PFSK-1 (cell line): Measurements from ENCODE around the gene BCL2.

Experiments
- FOXP2 ChIP-seq: optimal IDR thresholded peaks from 2 replicates; pipeline ENCODE3; 2011; ENCODE audit warnings: borderline replicate concordance, control low read depth, inconsistent platforms; ENCODE audit not compliant: insufficient read depth; ENCODE audit errors: extremely low read length, extremely low read depth
- POLR2AphosphoS5 ChIP-seq: IDR thresholded peaks from 2 replicates; pipeline ENCODE4 v1.6.1; 2012; ENCODE audit warnings: low read depth, mild to moderate bottlenecking, control low read depth, low read length, moderate library complexity
- REST ChIP-seq, 2 experiments: IDR thresholded peaks; 2 replicates each; pipeline versions ENCODE4 v1.6.1 to v1.8.0; 2011 to 2012; ENCODE audit warnings: low read depth in 2 of 2, low read length in 2 of 2, control low read depth in 1 of 2, inconsistent platforms in 1 of 2, mild to moderate bottlenecking in 1 of 2, moderate library complexity in 1 of 2; ENCODE audit not compliant: insufficient read depth in 1 of 2
- SIN3A ChIP-seq: IDR thresholded peaks from 2 replicates; pipeline ENCODE4 v1.6.1; 2012; ENCODE audit warnings: mild to moderate bottlenecking, low read length, moderate library complexity, borderline replicate concordance; ENCODE audit not compliant: insufficient read depth
- TAF1 ChIP-seq: IDR thresholded peaks from 2 replicates; pipeline ENCODE4 v1.6.1; 2012; ENCODE audit warnings: low read length, control low read depth, borderline replicate concordance; ENCODE audit not compliant: insufficient read depth

Gene BCL2

GRCh38 chr18:63198868-63199742 is 120.5 kb downstream of the BCL2 start:
- TF ChIP-seq FOXP2 (no peak), SIN3A (no peak), TAF1 (no peak), REST (IDR thresholded peaks at IDR 0.05; ENCODE audit: insufficient read depth in 1 of 2, low read depth in 2 of 2, low read length in 2 of 2) (no peak), POLR2AphosphoS5 (no peak)

GRCh38 chr18:63198098-63198760 is 121.3 kb downstream of the BCL2 start:
- TF ChIP-seq SIN3A (no peak), TAF1 (no peak), FOXP2 (no peak), POLR2AphosphoS5 (no peak), REST (IDR thresholded peaks at IDR 0.05; ENCODE audit: insufficient read depth in 1 of 2, low read depth in 2 of 2, low read length in 2 of 2) (no peak)

DNA sequence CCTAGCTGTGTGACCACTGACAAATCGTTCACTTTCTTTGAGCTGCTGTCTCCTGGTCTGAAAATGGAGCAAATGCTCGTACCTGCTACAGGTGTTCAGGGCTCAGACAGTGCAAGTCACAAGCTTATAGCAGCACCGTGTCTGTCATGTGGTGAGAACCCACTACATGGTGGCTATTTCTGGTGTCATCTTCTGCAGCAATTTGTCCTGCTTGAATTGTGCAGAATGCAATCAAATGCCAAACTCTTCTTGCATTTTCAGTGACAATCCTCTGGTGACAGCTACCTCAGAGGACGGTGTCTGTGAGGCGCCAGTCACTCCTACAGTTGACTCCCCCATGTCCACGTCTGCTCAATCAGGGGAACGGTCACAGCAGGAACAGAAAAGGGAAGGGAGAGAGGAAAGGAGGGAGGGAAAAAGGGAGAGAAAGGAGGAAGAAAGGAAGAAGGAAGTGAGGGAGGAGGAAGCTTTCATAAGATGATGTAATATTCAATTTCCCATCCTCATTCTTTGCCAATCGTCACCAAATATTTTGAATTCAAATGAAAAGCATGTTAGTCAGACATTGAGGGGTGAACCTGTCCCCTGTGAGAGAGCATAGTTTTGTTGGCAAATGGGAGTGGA is 122.2 kb downstream of the BCL2 start:
- TF ChIP-seq TAF1 = no peak
- no peak for TF ChIP-seq POLR2AphosphoS5
- no peak for TF ChIP-seq REST (IDR thresholded peaks at IDR 0.05; ENCODE audit: insufficient read depth in 1 of 2, low read depth in 2 of 2, low read length in 2 of 2)
- TF ChIP-seq SIN3A = no peak
- no peak for TF ChIP-seq FOXP2

DNA sequence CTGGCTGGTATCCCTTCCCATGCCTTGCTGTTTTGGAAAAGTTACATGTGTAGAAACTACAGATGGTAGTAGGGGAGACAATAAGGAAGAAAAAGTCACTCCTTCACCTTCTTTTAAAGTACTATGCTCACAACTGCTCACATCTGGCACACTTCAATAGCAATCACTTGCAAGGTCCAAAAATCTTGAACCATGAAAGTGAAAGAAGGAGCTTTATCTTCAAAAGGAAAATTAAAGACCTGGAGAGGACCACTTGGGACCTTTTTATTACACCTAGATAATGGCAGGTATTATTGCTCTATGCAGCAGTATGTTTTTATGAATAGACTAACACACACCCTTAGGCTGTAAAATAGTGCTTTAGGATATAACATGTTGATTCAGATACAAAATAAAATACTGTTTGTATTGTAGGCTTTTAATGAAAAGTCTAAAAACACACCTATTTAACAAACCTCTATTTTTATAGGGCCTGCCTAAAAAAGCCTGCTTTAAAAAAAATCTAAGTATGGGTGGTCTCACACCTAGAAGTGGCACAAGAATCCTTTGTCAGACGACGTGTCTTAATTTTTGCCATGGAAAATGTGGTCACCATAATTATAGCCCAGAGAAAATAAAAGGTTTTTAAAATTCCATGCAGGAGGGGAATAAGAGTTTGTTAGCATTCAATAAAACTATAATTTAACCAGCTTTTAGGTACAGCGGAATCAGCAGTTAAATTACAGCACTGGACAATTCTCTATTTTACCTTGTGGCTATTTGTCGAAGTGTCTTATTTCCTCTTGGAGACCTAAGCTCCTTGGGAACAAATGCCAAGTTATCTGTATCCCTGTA is 124.0 kb downstream of the BCL2 start:
- TF ChIP-seq FOXP2 (no peak), SIN3A (no peak), TAF1 (no peak), POLR2AphosphoS5 (no peak), REST (IDR thresholded peaks at IDR 0.05; ENCODE audit: insufficient read depth in 1 of 2, low read depth in 2 of 2, low read length in 2 of 2) (no peak)
